Measurements from ENCODE around the gene RALGPS2. TPM values are rescaled to one million over a fixed set of nuclear protein-coding genes. Genes with fewer than 3 reads are reported as not detected.

The RALGPS2 gene
- total RNA-seq, 4 donors from 2014 or later, result 4.3 to 30.8 (median 16.8) TPM

GRCh38 chr1:178901482-178902125 is 176.6 kb downstream of the RALGPS2 start:
- Histone ChIP-seq H3K36me3 (peaks cover 0 to 30% (median 0%) of the 10 kb centered on the region in 3 donors), H3K9me3 (no peaks in the 10 kb centered on the region), H3K4me3 (no peak overlapping the region), H3K27ac (no peak overlapping the region), H3K27me3 (no peaks in the 10 kb centered on the region), H3K4me1 (no peaks in the 10 kb centered on the region)
- 100% methylated on average over 1 of the region's 1 CpG for WGBS, 2 donors
- TF ChIP-seq EP300 (IDR thresholded peaks at IDR 0.05), result no peak
- TF ChIP-seq, protein P1, sequence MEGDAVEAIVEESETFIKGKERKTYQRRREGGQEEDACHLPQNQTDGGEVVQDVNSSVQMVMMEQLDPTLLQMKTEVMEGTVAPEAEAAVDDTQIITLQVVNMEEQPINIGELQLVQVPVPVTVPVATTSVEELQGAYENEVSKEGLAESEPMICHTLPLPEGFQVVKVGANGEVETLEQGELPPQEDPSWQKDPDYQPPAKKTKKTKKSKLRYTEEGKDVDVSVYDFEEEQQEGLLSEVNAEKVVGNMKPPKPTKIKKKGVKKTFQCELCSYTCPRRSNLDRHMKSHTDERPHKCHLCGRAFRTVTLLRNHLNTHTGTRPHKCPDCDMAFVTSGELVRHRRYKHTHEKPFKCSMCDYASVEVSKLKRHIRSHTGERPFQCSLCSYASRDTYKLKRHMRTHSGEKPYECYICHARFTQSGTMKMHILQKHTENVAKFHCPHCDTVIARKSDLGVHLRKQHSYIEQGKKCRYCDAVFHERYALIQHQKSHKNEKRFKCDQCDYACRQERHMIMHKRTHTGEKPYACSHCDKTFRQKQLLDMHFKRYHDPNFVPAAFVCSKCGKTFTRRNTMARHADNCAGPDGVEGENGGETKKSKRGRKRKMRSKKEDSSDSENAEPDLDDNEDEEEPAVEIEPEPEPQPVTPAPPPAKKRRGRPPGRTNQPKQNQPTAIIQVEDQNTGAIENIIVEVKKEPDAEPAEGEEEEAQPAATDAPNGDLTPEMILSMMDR (IDR thresholded peaks at IDR 0.05), result no peak
- TF ChIP-seq POLR2A (IDR thresholded peaks at IDR 0.05), result no peak
- no peak for DNase-seq (ENCODE audit: low spot score in 2 of 2)

DNA sequence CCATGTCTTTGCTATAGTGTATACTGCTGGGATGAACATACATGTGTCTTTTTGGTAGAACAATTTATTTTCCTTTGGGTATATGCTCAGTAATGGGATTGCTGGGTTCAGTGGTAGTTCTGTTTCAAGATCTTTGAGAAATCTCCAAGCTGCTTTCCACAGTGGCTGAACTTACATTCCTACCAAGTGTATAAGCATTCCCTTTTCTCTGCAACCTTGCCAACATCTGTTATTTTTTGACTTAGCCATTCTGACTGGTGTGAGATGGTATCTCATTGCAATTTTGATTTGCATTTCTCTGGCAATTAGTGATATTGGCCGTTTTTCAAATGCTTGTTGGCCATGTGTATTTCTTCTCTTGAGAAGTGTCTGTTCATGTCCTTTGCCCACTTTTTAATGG is 183.3 kb downstream of the RALGPS2 start:
- Histone ChIP-seq H3K4me3 (no peak overlapping the region), H3K4me1 (no peaks in the 10 kb centered on the region), H3K9me3 (no peaks in the 10 kb centered on the region), H3K27me3 (no peaks in the 10 kb centered on the region), H3K27ac (no peak overlapping the region), H3K36me3 (peaks cover 0 to 32% (median 0%) of the 10 kb centered on the region in 3 donors)
- WGBS, 2 donors, result 82 to 86% methylated on average over 1 of the region's 1 CpG
- TF ChIP-seq POLR2A (IDR thresholded peaks at IDR 0.05), result no peak
- DNase-seq (ENCODE audit: low spot score in 2 of 2), result no peak

- 83 to 95% methylated on average over 1 of the region's 1 CpG for WGBS, 2 donors
- Histone ChIP-seq H3K4me3 (no peak overlapping the region), H3K27me3 (no peaks in the 10 kb centered on the region), H3K27ac (no peak overlapping the region), H3K36me3 (peaks cover 0 to 21% (median 0%) of the 10 kb centered on the region in 3 donors), H3K9me3 (no peaks in the 10 kb centered on the region), H3K4me1 (no peaks in the 10 kb centered on the region)
- TF ChIP-seq EP300 (IDR thresholded peaks at IDR 0.05) (no peak), POLR2A (IDR thresholded peaks at IDR 0.05) (no peak)
- TF ChIP-seq, protein P1 (IDR thresholded peaks at IDR 0.05), result no peak
- no peak for DNase-seq (ENCODE audit: low spot score in 2 of 2)
These were observed 185.0 kb downstream of the RALGPS2 start for GRCh38 chr1:178910023-178910422.

GRCh38 chr1:178912597-178912996 is 187.6 kb downstream of the RALGPS2 start:
- no peaks in the 10 kb centered on the region for H3K27me3 ChIP-seq
- H3K4me1 ChIP-seq, result peaks cover 0 to 4% (median 0%) of the 10 kb centered on the region in 4 donors
- WGBS, 2 donors, result 92 to 97% methylated on average over 2 of the region's 2 CpGs
- TF ChIP-seq, protein P1 (IDR thresholded peaks at IDR 0.05), result no peak
- TF ChIP-seq EP300 (IDR thresholded peaks at IDR 0.05) (no peak), POLR2A (IDR thresholded peaks at IDR 0.05) (no peak)
- H3K36me3 ChIP-seq, result peaks cover 0 to 15% (median 6%) of the 10 kb centered on the region in 3 donors
- no peak overlapping the region for H3K4me3 ChIP-seq
- DNase-seq (ENCODE audit: low spot score in 2 of 2), result no peak
- no peak overlapping the region for H3K27ac ChIP-seq
- H3K9me3 ChIP-seq, result no peaks in the 10 kb centered on the region

DNA sequence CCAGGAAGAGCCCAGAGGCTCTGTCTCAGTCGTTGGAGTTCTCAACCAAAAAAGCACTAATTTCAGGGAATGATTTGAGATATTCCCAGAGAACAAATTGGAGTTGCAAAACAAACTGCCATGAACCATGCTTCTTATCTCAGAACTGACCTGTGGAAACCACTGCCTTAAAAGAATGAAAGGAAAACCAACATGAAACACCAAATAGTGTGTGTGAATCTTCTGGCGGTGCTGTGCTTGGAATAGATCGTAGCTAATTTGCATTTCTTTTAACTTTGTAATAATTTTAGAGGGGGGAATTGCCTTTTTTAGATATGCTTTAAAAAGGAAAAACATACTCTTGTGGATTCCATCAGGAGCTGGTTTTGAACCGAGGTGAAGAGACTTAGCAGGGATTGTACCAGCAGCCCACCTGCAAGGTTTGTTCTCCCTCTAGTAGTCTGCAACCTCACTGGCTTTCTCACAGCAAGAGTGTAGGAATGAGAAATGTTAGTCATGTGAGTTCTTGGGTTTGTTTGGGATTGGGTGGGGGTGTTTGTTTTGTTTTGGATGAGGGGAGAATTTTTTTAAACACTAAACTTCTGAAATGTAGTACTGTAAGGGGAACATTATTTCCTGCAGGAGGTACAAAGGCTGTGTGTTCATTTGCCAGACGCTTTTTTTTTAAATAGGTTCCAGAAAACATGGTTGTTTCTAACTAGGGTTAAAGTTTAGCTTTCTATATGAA is 191.6 kb downstream of the RALGPS2 start:
- Histone ChIP-seq H3K4me3 (no peak overlapping the region), H3K27ac (no peak overlapping the region)
- no peak for TF ChIP-seq EP300 (IDR thresholded peaks at IDR 0.05)
- no peak for TF ChIP-seq POLR2A (IDR thresholded peaks at IDR 0.05)
- TF ChIP-seq, protein P1 (IDR thresholded peaks at IDR 0.05), result no peak

More for the DNA sequence above, 191.6 kb downstream of the RALGPS2 start:
- DNase-seq (ENCODE audit: low spot score in 2 of 2), result no peak
- no peaks in the 10 kb centered on the region for H3K9me3 ChIP-seq
- H3K4me1 ChIP-seq, result peaks cover 0 to 13% (median 0%) of the 10 kb centered on the region in 4 donors
- no peaks in the 10 kb centered on the region for H3K27me3 ChIP-seq
- WGBS, 2 donors, result 65 to 66% methylated on average over 5 of the region's 5 CpGs
- H3K36me3 ChIP-seq, result peaks cover 0 to 6% (median 0%) of the 10 kb centered on the region in 3 donors

Data from tibial nerve (tissue), 4 donors.